ENCODE data around the gene GGTA1.
"Not testable (repeated sequence)": the region's sequence is repeated elsewhere in the genome, so short reads cannot be mapped to it uniquely, and the experiment has no call there.

The GGTA1 gene

DNA sequence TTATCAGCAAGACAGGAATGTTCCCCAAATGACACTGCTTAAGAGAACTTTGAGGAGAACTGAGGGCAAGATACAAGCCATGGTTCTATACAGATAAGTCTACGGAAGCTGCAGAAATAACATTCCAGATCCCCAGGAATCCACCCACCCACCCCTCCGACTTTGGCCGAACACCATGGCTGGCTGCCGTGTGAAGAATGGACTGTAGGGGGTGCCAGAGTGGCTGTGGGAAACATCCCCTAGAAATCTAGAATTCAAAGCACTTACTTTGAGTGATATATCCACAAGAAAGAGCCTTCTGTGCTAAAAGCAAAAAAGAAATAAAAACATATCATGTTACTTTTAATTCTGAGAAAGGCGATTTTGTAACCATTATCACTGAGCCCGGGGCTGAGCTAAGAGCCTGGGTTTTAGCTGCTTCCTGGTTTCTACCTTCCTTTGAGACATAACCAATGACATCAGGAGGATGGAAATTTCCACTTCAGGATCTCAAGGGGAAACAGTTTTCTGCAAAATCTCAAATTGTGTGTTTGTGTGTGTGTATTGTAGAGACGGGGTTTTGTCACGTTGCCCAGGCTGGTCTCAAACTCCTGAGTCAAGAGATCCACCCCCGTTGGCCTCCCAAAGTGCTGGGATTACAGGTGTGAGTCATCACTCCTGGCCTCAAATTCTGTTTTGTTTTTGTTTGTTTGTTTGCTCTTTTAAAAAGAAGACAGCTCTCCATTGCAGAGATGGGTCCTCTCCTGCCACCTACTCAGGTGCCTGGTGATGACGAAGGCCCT lies 36.4 kb downstream of the GGTA1 start:
- Histone ChIP-seq H3K23ac (ENCODE audit: low read length) (no peak overlapping the region), H3K4me2 (ENCODE audit: low read length) (no peak overlapping the region), H3K79me2 (ENCODE audit: control insufficient read depth, insufficient read depth, low read length) (no peaks in the 10 kb centered on the region), H4K8ac (ENCODE audit: low read depth, low read length) (no peak overlapping the region), H3K56ac (ENCODE audit: low read length) (no peak overlapping the region), H3K4ac (ENCODE audit: low read depth, low read length) (no peak overlapping the region), H3K4me1 (ENCODE audit: control insufficient read depth, low read depth, low read length) (no peaks in the 10 kb centered on the region), H3K27me3 (ENCODE audit: insufficient read depth, low read length, poor library complexity) (no peaks in the 10 kb centered on the region), H2AK5ac (ENCODE audit: low read length) (no peak overlapping the region), H2BK15ac (replicated peaks; ENCODE audit: low read depth) (no peak overlapping the region), H3K9ac (ENCODE audit: low read length) (no peak overlapping the region), H3K36me3 (ENCODE audit: control insufficient read depth, insufficient read depth, low read length) (no peaks in the 10 kb centered on the region), H2BK120ac (ENCODE audit: low read depth, low read length) (no peak overlapping the region), H3K4me3 (ENCODE audit: low read length) (no peak overlapping the region), H4K5ac (ENCODE audit: low read length) (no peak overlapping the region), H3K79me1 (ENCODE audit: low read length) (no peaks in the 10 kb centered on the region), H2BK5ac (ENCODE audit: low read length) (no peak overlapping the region), H3K18ac (ENCODE audit: low read length) (no peak overlapping the region), H3K27ac (ENCODE audit: low read depth, low read length) (no peak overlapping the region)
- WGBS (ENCODE audit: extremely low coverage, insufficient coverage, low lambda C conversion rate), result no CpG with 5 or more reads among the region's 10 CpGs
- DNase-seq, result peak; percentile 81

DNA sequence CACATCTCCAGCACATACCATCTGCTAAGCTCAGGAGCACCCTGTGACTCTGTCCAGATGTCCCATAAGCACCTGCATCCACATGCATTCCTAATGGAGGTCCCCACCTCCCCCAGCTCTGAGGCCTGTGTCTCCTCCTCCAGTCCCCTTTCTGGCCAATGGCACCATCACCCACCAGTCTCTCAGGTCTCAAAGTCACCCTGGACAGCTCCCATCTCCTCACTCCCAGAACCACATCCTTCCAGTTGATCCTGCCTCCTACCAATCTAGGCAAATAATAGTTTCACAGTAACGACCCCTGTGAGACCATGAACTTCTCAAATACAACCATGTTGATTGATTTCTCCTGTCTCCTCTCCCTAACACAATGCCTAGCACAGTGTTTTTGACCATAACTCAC lies 40.1 kb downstream of the GGTA1 start:
- Histone ChIP-seq H3K79me2 (ENCODE audit: control insufficient read depth, insufficient read depth, low read length) (no peaks in the 10 kb centered on the region), H4K8ac (ENCODE audit: low read depth, low read length) (no peak overlapping the region), H3K4me3 (ENCODE audit: low read length) (no peak overlapping the region), H3K36me3 (ENCODE audit: control insufficient read depth, insufficient read depth, low read length) (no peaks in the 10 kb centered on the region), H4K5ac (ENCODE audit: low read length) (no peak overlapping the region), H2BK5ac (ENCODE audit: low read length) (no peak overlapping the region), H3K27me3 (ENCODE audit: insufficient read depth, low read length, poor library complexity) (no peaks in the 10 kb centered on the region), H3K4ac (ENCODE audit: low read depth, low read length) (no peak overlapping the region), H2AK5ac (ENCODE audit: low read length) (no peak overlapping the region), H3K79me1 (ENCODE audit: low read length) (no peaks in the 10 kb centered on the region), H3K18ac (ENCODE audit: low read length) (no peak overlapping the region), H3K56ac (ENCODE audit: low read length) (no peak overlapping the region), H2BK15ac (replicated peaks; ENCODE audit: low read depth) (no peak overlapping the region), H3K4me1 (ENCODE audit: control insufficient read depth, low read depth, low read length) (no peaks in the 10 kb centered on the region), H3K23ac (ENCODE audit: low read length) (no peak overlapping the region), H3K4me2 (ENCODE audit: low read length) (no peak overlapping the region), H3K27ac (ENCODE audit: low read depth, low read length) (no peak overlapping the region), H2BK120ac (ENCODE audit: low read depth, low read length) (no peak overlapping the region), H3K9ac (ENCODE audit: low read length) (no peak overlapping the region)
- DNase-seq, result no peak
- no CpG with 5 or more reads among the region's 1 CpG for WGBS (ENCODE audit: extremely low coverage, insufficient coverage, low lambda C conversion rate)

DNA sequence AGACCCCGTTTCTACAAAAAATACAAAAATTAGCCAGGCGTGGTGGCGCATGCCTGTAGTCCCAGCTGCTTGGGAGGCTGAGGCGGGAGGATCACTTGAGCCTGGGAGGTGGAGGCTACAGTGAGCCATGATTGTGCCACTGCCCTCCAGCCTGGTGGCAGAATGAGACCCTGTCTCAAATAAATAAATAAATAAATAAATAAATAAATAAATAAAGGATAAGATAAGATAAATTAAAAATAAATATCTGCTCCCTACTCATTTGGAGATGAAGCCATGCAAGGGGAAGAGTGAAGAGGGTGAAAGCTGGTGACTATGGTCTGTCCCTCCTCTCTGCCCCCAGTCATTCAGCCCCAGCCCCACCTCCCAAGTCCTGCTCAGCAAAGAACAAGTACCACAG lies 41.2 kb downstream of the GGTA1 start:
- WGBS (ENCODE audit: extremely low coverage, insufficient coverage, low lambda C conversion rate), result no CpG with 5 or more reads among the region's 4 CpGs
- not testable (repeated sequence) for H2AK5ac ChIP-seq (ENCODE audit: low read length); H3K27me3 ChIP-seq (ENCODE audit: insufficient read depth, low read length, poor library complexity); H3K4me1 ChIP-seq (ENCODE audit: control insufficient read depth, low read depth, low read length); H3K4me3 ChIP-seq (ENCODE audit: low read length); H2BK5ac ChIP-seq (ENCODE audit: low read length); H4K5ac ChIP-seq (ENCODE audit: low read length); H3K23ac ChIP-seq (ENCODE audit: low read length); DNase-seq; H3K4ac ChIP-seq (ENCODE audit: low read depth, low read length); H3K36me3 ChIP-seq (ENCODE audit: control insufficient read depth, insufficient read depth, low read length); H3K27ac ChIP-seq (ENCODE audit: low read depth, low read length); H3K9ac ChIP-seq (ENCODE audit: low read length); H3K56ac ChIP-seq (ENCODE audit: low read length); H3K79me2 ChIP-seq (ENCODE audit: control insufficient read depth, insufficient read depth, low read length); H3K79me1 ChIP-seq (ENCODE audit: low read length); H3K18ac ChIP-seq (ENCODE audit: low read length); H2BK120ac ChIP-seq (ENCODE audit: low read depth, low read length); H3K4me2 ChIP-seq (ENCODE audit: low read length); H2BK15ac ChIP-seq (replicated peaks; ENCODE audit: low read depth); H4K8ac ChIP-seq (ENCODE audit: low read depth, low read length)

- Histone ChIP-seq H2AK5ac (ENCODE audit: low read length) (no peak overlapping the region), H2BK120ac (ENCODE audit: low read depth, low read length) (no peak overlapping the region), H3K4me3 (ENCODE audit: low read length) (no peak overlapping the region), H3K79me2 (ENCODE audit: control insufficient read depth, insufficient read depth, low read length) (no peaks in the 10 kb centered on the region), H3K79me1 (ENCODE audit: low read length) (no peaks in the 10 kb centered on the region), H3K27me3 (ENCODE audit: insufficient read depth, low read length, poor library complexity) (no peaks in the 10 kb centered on the region), H4K5ac (ENCODE audit: low read length) (no peak overlapping the region), H3K4me2 (ENCODE audit: low read length) (no peak overlapping the region), H3K18ac (ENCODE audit: low read length) (no peak overlapping the region), H2BK5ac (ENCODE audit: low read length) (no peak overlapping the region), H3K4me1 (ENCODE audit: control insufficient read depth, low read depth, low read length) (no peaks in the 10 kb centered on the region), H3K4ac (ENCODE audit: low read depth, low read length) (no peak overlapping the region), H3K36me3 (ENCODE audit: control insufficient read depth, insufficient read depth, low read length) (no peaks in the 10 kb centered on the region), H3K56ac (ENCODE audit: low read length) (no peak overlapping the region), H4K8ac (ENCODE audit: low read depth, low read length) (no peak overlapping the region), H3K9ac (ENCODE audit: low read length) (no peak overlapping the region), H3K27ac (ENCODE audit: low read depth, low read length) (no peak overlapping the region), H3K23ac (ENCODE audit: low read length) (no peak overlapping the region), H2BK15ac (replicated peaks; ENCODE audit: low read depth) (no peak overlapping the region)
- no peak for DNase-seq
- no CpG with 5 or more reads among the region's 8 CpGs for WGBS (ENCODE audit: extremely low coverage, insufficient coverage, low lambda C conversion rate)
Measured at GRCh38 chr9:121455527-121456239, 44.0 kb downstream of the GGTA1 start.

DNA sequence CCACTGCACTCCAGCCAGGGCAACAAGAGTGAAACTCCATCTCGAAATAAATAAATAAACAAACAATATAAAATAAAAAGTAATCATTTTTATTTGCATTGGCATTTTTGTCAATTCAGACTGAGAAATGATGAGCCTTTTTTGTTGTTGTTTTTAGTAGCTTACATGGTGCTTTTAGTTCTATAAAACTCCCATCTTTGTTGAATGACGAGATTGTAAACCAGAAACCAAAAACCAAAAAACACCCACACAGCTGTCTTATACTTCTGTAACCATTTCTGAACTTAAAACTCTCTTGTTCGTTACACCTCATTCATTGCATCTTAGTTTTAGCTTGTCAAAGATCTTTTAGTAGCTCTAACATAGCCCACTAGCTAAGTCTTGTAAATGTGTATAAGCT lies 44.7 kb downstream of the GGTA1 start:
- Histone ChIP-seq H2BK15ac (replicated peaks; ENCODE audit: low read depth) (no peak overlapping the region), H3K4me2 (ENCODE audit: low read length) (no peak overlapping the region), H3K23ac (ENCODE audit: low read length) (no peak overlapping the region), H3K56ac (ENCODE audit: low read length) (no peak overlapping the region), H3K4me3 (ENCODE audit: low read length) (no peak overlapping the region), H2AK5ac (ENCODE audit: low read length) (no peak overlapping the region), H3K79me1 (ENCODE audit: low read length) (no peaks in the 10 kb centered on the region), H3K27me3 (ENCODE audit: insufficient read depth, low read length, poor library complexity) (no peaks in the 10 kb centered on the region), H4K5ac (ENCODE audit: low read length) (no peak overlapping the region), H2BK5ac (ENCODE audit: low read length) (no peak overlapping the region), H3K9ac (ENCODE audit: low read length) (no peak overlapping the region), H2BK120ac (ENCODE audit: low read depth, low read length) (no peak overlapping the region), H4K8ac (ENCODE audit: low read depth, low read length) (no peak overlapping the region), H3K18ac (ENCODE audit: low read length) (no peak overlapping the region), H3K27ac (ENCODE audit: low read depth, low read length) (no peak overlapping the region), H3K4ac (ENCODE audit: low read depth, low read length) (no peak overlapping the region), H3K36me3 (ENCODE audit: control insufficient read depth, insufficient read depth, low read length) (no peaks in the 10 kb centered on the region), H3K79me2 (ENCODE audit: control insufficient read depth, insufficient read depth, low read length) (no peaks in the 10 kb centered on the region), H3K4me1 (ENCODE audit: control insufficient read depth, low read depth, low read length) (no peaks in the 10 kb centered on the region)
- no CpG with 5 or more reads among the region's 3 CpGs for WGBS (ENCODE audit: extremely low coverage, insufficient coverage, low lambda C conversion rate)
- DNase-seq, result no peak
